Sigmoid colon (tissue), 4 donors: ENCODE results near the gene DNAH9.

Experiments used
- EP300 ChIP-seq, 4 donors: sonication (generic); formaldehyde crosslinking; IDR thresholded peaks; one replicate each; pipeline ENCODE4 v1.6.1; 2017; ENCODE audit warnings: antibody characterized with exemption in 4 of 4
- POLR2A ChIP-seq, 2 donors: fragments of 450-650 bp; IDR thresholded peaks; one replicate each; pipeline ENCODE4 v1.6.1; 2016; ENCODE audit warnings: antibody characterized with exemption in 2 of 2, mild to moderate bottlenecking in 2 of 2, moderate library complexity in 2 of 2
- POLR2AphosphoS5 ChIP-seq, 4 donors: sonication (generic); formaldehyde crosslinking; IDR thresholded peaks; one replicate each; pipeline ENCODE4 v1.6.1; 2017; ENCODE audit warnings: antibody characterized with exemption in 4 of 4
- TF ChIP-seq, protein P1 (sequence below), 4 experiments: fragments of 450-650 bp in 3 of 4; fragments of 200-600 bp in 1 of 4; IDR thresholded peaks; one replicate each; pipeline ENCODE4 v1.5.1; 2016 to 2019; ENCODE audit warnings: antibody characterized with exemption in 4 of 4, mild to moderate bottlenecking in 3 of 4, moderate library complexity in 2 of 4

- TF ChIP-seq, protein P1, sequence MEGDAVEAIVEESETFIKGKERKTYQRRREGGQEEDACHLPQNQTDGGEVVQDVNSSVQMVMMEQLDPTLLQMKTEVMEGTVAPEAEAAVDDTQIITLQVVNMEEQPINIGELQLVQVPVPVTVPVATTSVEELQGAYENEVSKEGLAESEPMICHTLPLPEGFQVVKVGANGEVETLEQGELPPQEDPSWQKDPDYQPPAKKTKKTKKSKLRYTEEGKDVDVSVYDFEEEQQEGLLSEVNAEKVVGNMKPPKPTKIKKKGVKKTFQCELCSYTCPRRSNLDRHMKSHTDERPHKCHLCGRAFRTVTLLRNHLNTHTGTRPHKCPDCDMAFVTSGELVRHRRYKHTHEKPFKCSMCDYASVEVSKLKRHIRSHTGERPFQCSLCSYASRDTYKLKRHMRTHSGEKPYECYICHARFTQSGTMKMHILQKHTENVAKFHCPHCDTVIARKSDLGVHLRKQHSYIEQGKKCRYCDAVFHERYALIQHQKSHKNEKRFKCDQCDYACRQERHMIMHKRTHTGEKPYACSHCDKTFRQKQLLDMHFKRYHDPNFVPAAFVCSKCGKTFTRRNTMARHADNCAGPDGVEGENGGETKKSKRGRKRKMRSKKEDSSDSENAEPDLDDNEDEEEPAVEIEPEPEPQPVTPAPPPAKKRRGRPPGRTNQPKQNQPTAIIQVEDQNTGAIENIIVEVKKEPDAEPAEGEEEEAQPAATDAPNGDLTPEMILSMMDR (IDR thresholded peaks at IDR 0.05): no peak
- TF ChIP-seq POLR2A (IDR thresholded peaks at IDR 0.05) (no peak), POLR2AphosphoS5 (IDR thresholded peaks at IDR 0.05) (no peak), EP300 (IDR thresholded peaks at IDR 0.05) (no peak)
These were observed 109.3 kb downstream of the DNAH9 start for GRCh38 chr17:11707586-11707985.
